GM21717 (cell line): ENCODE measurements around the gene DMBT1.

Source experiments
- ATAC-seq: cut with Tn5 transposase; IDR thresholded peaks from one replicate; pipeline ENCODE4 v1.9.1; 2021; ENCODE audit warnings: mild to moderate bottlenecking, moderate library complexity; ENCODE audit not compliant: unreplicated experiment

DMBT1 gene

DNA sequence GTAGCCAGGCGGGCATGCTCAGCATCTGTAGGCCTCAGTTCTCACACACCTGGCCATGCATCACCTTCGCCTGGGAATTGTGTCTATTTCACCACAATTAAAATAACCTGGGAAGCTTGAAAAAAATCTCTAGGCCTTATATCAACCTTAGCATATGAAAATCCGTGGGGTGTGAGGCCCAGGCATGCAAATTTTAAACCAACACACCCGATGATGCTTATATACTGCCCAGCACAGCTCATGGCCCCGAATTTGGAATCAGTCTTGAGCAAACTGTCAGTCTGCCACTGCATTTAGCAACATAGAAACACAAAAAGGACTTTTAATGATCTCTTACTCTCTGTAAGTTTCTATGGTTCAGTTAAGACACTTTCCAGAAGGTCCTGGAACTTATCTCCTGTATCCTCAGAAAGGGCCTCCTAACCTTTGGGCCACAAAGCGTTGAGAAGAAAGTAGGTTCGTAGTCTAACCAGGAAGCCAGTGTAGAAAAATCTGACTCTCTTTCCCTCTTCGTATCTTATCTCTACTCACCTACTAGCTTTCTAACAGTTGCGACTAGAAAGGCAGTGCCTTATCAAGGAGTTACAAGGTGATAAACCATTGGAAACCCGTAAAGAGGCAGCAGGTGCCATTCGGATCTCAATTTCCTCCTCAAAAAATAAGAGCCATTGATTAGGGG, 12.0 kb upstream of the DMBT1 start:
- no peak for ATAC-seq

DNA sequence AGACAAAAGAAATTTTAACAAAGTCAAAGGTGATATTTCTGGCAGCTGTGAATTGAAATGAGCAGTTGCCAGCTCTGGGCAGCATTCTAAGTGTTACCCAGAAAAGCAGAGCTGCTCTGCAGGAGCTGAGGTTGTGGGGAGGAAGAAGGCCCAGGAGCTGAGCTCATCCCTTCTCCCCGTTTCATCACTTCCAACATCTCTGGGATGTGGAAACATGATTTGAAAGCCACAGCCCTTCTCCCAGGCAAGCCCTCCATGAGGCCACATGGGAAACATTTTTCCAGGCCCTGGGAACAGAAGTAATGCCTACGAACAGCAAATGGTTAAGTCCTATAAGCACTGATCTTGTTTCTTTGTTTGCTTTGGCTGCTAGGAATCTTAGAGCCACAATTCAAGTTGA, 10.9 kb upstream of the DMBT1 start:
- ATAC-seq = no peak

GRCh38 chr10:122550427-122550826, 10.1 kb upstream of the DMBT1 start:
- ATAC-seq = no peak

- ATAC-seq = no peak
Measured at GRCh38 chr10:122550983-122551382, 9.6 kb upstream of the DMBT1 start.

- ATAC-seq = no peak
Measured at GRCh38 chr10:122551450-122551849, 9.1 kb upstream of the DMBT1 start.

DNA sequence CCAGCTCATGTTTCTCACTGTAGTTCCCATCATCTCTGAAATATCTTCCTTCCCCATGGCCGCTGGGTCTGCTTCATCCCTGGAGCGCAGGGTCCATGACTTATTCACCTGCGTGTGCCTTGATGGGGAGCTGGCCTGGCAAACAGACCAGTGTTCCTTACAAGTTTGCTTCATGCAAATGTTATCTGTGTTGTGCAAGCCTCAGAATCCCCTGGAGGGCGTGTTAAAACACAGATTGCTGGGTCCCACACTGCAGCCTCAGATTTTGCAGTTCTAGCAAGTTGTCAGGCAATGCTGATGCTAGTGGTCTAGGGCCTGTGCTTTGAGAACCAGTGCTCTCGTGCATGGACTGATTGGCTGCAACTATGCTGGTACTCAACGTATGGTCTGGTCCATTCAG, 7.2 kb upstream of the DMBT1 start:
- ATAC-seq = no peak

GRCh38 chr10:122554131-122555036, 6.2 kb upstream of the DMBT1 start:
- no peak for ATAC-seq

DNA sequence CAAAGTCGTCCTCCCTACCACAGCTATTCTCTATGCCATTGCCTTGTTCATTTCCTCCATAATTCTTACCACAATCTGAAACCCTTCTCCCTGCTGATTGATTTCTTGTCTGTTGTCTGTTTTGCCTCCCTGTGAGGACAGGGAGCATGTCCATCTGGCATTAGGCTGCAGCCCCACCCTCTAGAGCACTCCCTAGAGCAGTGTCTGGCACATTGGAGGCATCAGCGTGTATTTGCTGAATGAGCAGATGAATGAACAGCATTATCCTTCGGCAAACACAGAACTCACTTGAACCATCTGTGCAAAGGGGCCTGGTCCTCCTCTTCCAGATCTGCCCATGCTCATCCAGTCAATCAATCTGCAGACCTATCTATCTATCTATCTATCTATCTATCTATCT, 5.1 kb upstream of the DMBT1 start:
- no peak for ATAC-seq

GRCh38 chr10:122557516-122557915, 3.0 kb upstream of the DMBT1 start:
- ATAC-seq = no peak

DNA sequence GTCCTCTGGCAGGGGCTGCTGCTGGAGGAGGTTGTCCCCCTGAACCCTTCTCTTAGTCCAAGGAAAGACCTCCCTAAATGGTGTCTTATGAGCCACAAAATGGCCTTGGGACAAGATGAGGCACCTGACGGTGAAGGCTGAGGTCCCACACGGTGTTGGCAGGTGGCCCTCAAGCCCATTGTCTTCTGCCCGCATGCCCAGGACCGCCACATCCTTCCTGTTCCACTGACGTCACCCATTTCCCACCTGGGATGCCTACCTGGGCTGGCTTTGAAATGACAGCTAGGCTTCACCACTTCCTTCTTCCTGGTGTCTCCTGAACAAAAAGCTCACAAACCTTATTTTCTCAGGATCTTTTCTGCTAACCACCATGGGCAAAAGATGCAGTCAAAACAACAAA, 2.1 kb upstream of the DMBT1 start:
- no peak for ATAC-seq

GRCh38 chr10:122559228-122559627, 1.3 kb upstream of the DMBT1 start:
- ATAC-seq = no peak

GRCh38 chr10:122561212-122561611, 658 bp downstream of the DMBT1 start:
- ATAC-seq = no peak

- no peak for ATAC-seq
Measured at GRCh38 chr10:122561792-122562191, 1.2 kb downstream of the DMBT1 start.

DNA sequence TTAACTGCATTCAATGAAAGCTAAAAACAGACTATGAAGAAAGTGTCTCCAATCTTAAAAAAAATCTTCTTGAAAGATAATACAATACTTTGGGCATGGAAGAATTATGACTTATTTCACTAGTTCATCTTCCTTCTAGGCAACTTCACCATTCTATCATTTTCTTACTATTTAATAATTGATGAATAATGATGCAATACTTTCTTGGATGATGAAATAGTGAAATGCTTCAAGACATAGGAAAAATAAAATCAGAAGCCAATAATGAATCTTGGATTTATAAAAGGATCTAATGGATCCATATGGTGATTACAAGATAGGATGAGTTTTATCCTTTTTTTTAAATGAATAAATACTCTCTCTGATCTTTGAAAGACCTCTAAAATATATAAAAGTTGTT, 4.4 kb downstream of the DMBT1 start:
- ATAC-seq = no peak

DNA sequence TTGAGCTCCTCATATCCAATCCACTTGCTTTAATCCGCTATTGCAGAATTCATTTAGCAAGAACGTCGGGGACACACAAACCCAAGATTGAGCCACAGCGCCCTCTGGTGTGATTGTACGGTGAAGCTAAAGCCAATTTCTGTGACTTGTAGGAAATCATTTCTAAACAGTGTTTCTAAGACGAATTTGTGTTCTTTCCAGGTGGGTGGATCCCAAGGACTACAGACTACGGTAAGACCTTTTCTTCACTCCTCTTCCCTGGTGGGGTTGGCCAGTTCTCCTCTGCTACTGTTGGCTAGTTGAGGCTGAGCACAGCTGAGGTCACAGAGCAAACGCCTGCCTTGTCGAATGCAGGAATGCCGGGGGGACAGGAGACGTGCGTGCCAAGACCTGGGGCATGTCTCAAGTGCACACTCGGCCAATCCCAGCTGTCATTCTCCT, 5.2 kb downstream of the DMBT1 start:
- ATAC-seq = no peak

DNA sequence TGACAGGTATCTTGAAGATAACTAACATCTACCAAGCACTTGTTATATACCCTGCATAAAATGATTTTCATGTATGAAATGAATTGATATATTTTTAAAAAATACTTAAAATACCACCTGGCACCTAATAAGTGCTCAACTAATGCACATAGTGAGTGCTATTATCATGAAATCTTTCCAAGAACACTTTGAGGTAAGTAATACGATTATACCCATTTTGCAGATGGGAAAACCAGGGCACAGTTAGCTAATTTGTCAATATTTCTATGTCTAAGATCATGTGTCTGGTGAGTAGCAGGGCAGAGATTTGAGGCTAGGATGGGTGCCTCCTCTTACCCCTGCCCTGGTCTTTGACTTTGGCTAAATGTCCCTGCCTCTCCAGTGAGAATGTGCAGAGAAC, 6.1 kb downstream of the DMBT1 start:
- no peak for ATAC-seq

- no peak for ATAC-seq
Measured at GRCh38 chr10:122567056-122567660, 6.6 kb downstream of the DMBT1 start.

GRCh38 chr10:122568551-122568950, 8.0 kb downstream of the DMBT1 start:
- ATAC-seq = no peak

GRCh38 chr10:122570920-122571319, 10.4 kb downstream of the DMBT1 start:
- ATAC-seq = no peak

GRCh38 chr10:122571892-122572291, 11.3 kb downstream of the DMBT1 start:
- no peak for ATAC-seq

DNA sequence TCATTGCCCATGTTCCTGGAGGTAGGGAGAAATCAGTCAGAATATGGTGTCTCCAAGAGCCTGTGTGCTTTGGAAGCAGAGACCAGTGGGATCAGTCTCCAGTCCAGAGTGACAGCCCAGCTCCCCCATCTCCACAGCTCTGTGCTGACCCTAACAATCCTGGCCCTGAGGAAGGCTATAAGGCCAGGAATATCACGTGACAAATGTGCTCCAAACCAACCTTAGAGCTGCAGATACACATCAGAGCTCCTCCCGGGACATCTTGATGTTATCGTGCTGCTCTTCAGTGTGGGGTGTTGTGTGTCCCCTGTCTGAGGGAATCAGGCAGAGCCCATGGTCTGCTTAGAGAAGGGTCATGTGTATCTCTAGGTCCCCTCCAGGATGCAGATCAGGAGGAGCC, 15.2 kb downstream of the DMBT1 start:
- ATAC-seq = no peak

GRCh38 chr10:122576291-122576690, 15.7 kb downstream of the DMBT1 start:
- no peak for ATAC-seq
